Sigmoid colon (tissue), 7 donors: ENCODE data around the gene PDGFRB. TPM values are rescaled to one million over a fixed set of nuclear protein-coding genes. Genes with fewer than 3 reads are reported as not detected.

ENCODE experiments used
- DNase-seq: peaks from one replicate; pipeline ENCODE4 v3.0.0-alpha.2; 2019
- H3K27ac ChIP-seq, 4 donors: fragments of 200-600 bp; sonication (generic); one replicate each; pipeline ENCODE4 v1.5.1; 2016 to 2019; ENCODE audit warnings: mild to moderate bottlenecking in 1 of 4
- H3K27me3 ChIP-seq, 3 donors: fragments of 200-600 bp; sonication (generic); one replicate each; pipeline ENCODE4 v1.5.1; 2019; ENCODE audit warnings: mild to moderate bottlenecking in 1 of 3
- H3K36me3 ChIP-seq, 4 donors: fragments of 200-600 bp; sonication (generic); one replicate each; pipeline ENCODE4 v1.5.1; 2016 to 2019
- H3K4me1 ChIP-seq, 4 donors: fragments of 200-600 bp; sonication (generic); one replicate each; pipeline ENCODE4 v1.5.1; 2017 to 2019
- H3K4me3 ChIP-seq, 4 donors: fragments of 200-600 bp; sonication (generic); one replicate each; pipeline ENCODE4 v1.5.1; 2017 to 2019; ENCODE audit warnings: mild to moderate bottlenecking in 2 of 4, moderate library complexity in 1 of 4
- H3K9me3 ChIP-seq, 4 donors: fragments of 200-600 bp in 3 of 4; sonication (generic) in 3 of 4; one replicate each; pipeline versions ENCODE4 v1.5.1 to v1.6.1; 2013 to 2019
- CTCF ChIP-seq, 4 experiments: fragments of 450-650 bp in 3 of 4; fragments of 200-600 bp in 1 of 4; IDR thresholded peaks; one replicate each; pipeline ENCODE4 v1.5.1; 2016 to 2019; ENCODE audit warnings: antibody characterized with exemption in 4 of 4, mild to moderate bottlenecking in 3 of 4, moderate library complexity in 2 of 4
- EP300 ChIP-seq, 4 donors: sonication (generic); formaldehyde crosslinking; IDR thresholded peaks; one replicate each; pipeline ENCODE4 v1.6.1; 2017; ENCODE audit warnings: antibody characterized with exemption in 4 of 4
- POLR2A ChIP-seq, 2 donors: fragments of 450-650 bp; IDR thresholded peaks; one replicate each; pipeline ENCODE4 v1.6.1; 2016; ENCODE audit warnings: antibody characterized with exemption in 2 of 2, mild to moderate bottlenecking in 2 of 2, moderate library complexity in 2 of 2
- POLR2AphosphoS5 ChIP-seq, 4 donors: sonication (generic); formaldehyde crosslinking; IDR thresholded peaks; one replicate each; pipeline ENCODE4 v1.6.1; 2017; ENCODE audit warnings: antibody characterized with exemption in 4 of 4
- WGBS, 2 donors: extraction: QIAGEN DNeasy Blood & Tissue Kit; methylation state at CpG; one replicate each; pipeline ENCODE4 v1.1.7; 2013; 5-methylcytosine and 5-hydroxymethylcytosine counted together
- intact Hi-C: fragments of 100-400 bp; cut with DNase I; formaldehyde crosslinking; loops from one replicate; pipeline ENCODE4 v1.15.1; 2023
- polyA plus RNA-seq, 3 donors: library from polyadenylated mRNA; stranded (reverse); fragments of 200-250 nt; gene quantifications; one replicate each; pipeline ENCODE4 v1.2.3, GENCODE V29; 2013
- total RNA-seq, 4 donors: library from RNA; depleted of rRNA; stranded (reverse); fragments of >200 nt; gene quantifications; one replicate each; pipeline ENCODE4 v1.1.0, GENCODE V29; 2016
- donor health status: healthy with polysubstance abuse.
- donor health status: Bipolar disorder and iron deficiency.
- donor health status: healthy.

The PDGFRB gene
- total and polyA plus RNA-seq, 7 donors = 3.9 to 104 (median 54.9) TPM

GRCh38 chr5:150188146-150188842 is 32.6 kb upstream of the PDGFRB start:
- H3K27me3 ChIP-seq = peaks cover 10 to 30% (median 29%) of the 10 kb centered on the region in 3 donors
- H3K27ac ChIP-seq = no peak overlapping the region
- intact Hi-C loops = no loop called here
- H3K36me3 ChIP-seq = no peaks in the 10 kb centered on the region
- peaks cover 0 to 7% (median 6%) of the 10 kb centered on the region in 4 donors for H3K4me1 ChIP-seq
- WGBS, 2 donors = 15 to 46% methylated on average over 3 of the region's 3 CpGs
- DNase-seq = no peak
- TF ChIP-seq CTCF (IDR thresholded peaks at IDR 0.05) (no peak), POLR2A (IDR thresholded peaks at IDR 0.05) (no peak), POLR2AphosphoS5 (IDR thresholded peaks at IDR 0.05) (no peak), EP300 (IDR thresholded peaks at IDR 0.05) (no peak)
- no peak overlapping the region for H3K4me3 ChIP-seq
- no peaks in the 10 kb centered on the region for H3K9me3 ChIP-seq

- WGBS, 2 donors = 33 to 61% methylated on average over 4 of the region's 4 CpGs
- TF ChIP-seq POLR2AphosphoS5 (IDR thresholded peaks at IDR 0.05) (no peak), EP300 (IDR thresholded peaks at IDR 0.05) (no peak), POLR2A (IDR thresholded peaks at IDR 0.05) (no peak), CTCF (IDR thresholded peaks at IDR 0.05) (no peak)
Measured at GRCh38 chr5:150186897-150187296, 31.3 kb upstream of the PDGFRB start.

GRCh38 chr5:150186137-150186536 is 30.5 kb upstream of the PDGFRB start:
- H3K27me3 ChIP-seq = peaks cover 10 to 30% (median 28%) of the 10 kb centered on the region in 3 donors
- intact Hi-C loops = no loop called here
- no peak for DNase-seq
- no peak overlapping the region for H3K4me3 ChIP-seq
- 64 to 86% methylated on average over 8 of the region's 8 CpGs for WGBS, 2 donors
- peaks cover 0 to 10% (median 6%) of the 10 kb centered on the region in 4 donors for H3K4me1 ChIP-seq
- H3K36me3 ChIP-seq = no peaks in the 10 kb centered on the region
- H3K9me3 ChIP-seq = no peaks in the 10 kb centered on the region
- no peak overlapping the region for H3K27ac ChIP-seq
- TF ChIP-seq POLR2AphosphoS5 (IDR thresholded peaks at IDR 0.05) = no peak
- no peak for TF ChIP-seq POLR2A (IDR thresholded peaks at IDR 0.05)
- no peak for TF ChIP-seq EP300 (IDR thresholded peaks at IDR 0.05)
- no peak for TF ChIP-seq CTCF (IDR thresholded peaks at IDR 0.05)

More at GRCh38 chr5:150186897-150187296, 31.3 kb upstream of the PDGFRB start:
- DNase-seq = no peak
- H3K4me3 ChIP-seq = no peak overlapping the region
- H3K9me3 ChIP-seq = no peaks in the 10 kb centered on the region
- H3K36me3 ChIP-seq = no peaks in the 10 kb centered on the region
- H3K27me3 ChIP-seq = peaks cover 10 to 30% (median 29%) of the 10 kb centered on the region in 3 donors
- H3K27ac ChIP-seq = no peak overlapping the region
- intact Hi-C loops = no loop called here
- peaks cover 0 to 7% (median 6%) of the 10 kb centered on the region in 4 donors for H3K4me1 ChIP-seq

GRCh38 chr5:150184990-150185912 is 29.6 kb upstream of the PDGFRB start:
- Histone ChIP-seq H3K4me1 (peaks cover 0 to 17% (median 9%) of the 10 kb centered on the region in 4 donors), H3K36me3 (no peaks in the 10 kb centered on the region), H3K9me3 (no peaks in the 10 kb centered on the region), H3K27me3 (peaks cover 7 to 21% (median 19%) of the 10 kb centered on the region in 3 donors), H3K4me3 (no peak overlapping the region), H3K27ac (no peak overlapping the region)
- DNase-seq = no peak
- intact Hi-C loops = no loop called here
- 22 to 66% methylated on average over 12 of the region's 12 CpGs for WGBS, 2 donors
- TF ChIP-seq EP300 (IDR thresholded peaks at IDR 0.05) (no peak), CTCF (IDR thresholded peaks at IDR 0.05) (no peak), POLR2AphosphoS5 (IDR thresholded peaks at IDR 0.05) (no peak), POLR2A (IDR thresholded peaks at IDR 0.05) (no peak)
